ENCODE data around the gene KCTD8. TPM values are rescaled to one million over a fixed set of nuclear protein-coding genes. Genes with fewer than 3 reads are reported as not detected.

The KCTD8 gene
- polyA plus RNA-seq, 3 donors, result not detected

- Histone ChIP-seq H3K4me2 (replicated peaks; ENCODE audit: extremely low read depth, low read length, poor library complexity, severe bottlenecking) (no peak overlapping the region), H3K4me1 (ENCODE audit: control insufficient read depth in 1 of 2, insufficient read depth in 2 of 2, low read length in 2 of 2) (no peaks in the 10 kb centered on the region), H3K36me3 (replicated peaks in 1 of 2; ENCODE audit: control insufficient read depth in 1 of 2, insufficient read depth in 2 of 2, low read length in 2 of 2) (no peaks in the 10 kb centered on the region), H4K20me1 (ENCODE audit: insufficient read depth, low read length) (no peaks in the 10 kb centered on the region), H3K9me3 (replicated peaks in 1 of 2; ENCODE audit: control insufficient read depth in 1 of 2, insufficient read depth in 1 of 2, low read length in 2 of 2) (no peaks in the 10 kb centered on the region), H2AFZ (ENCODE audit: insufficient read depth, low read depth, low read length, poor library complexity, severe bottlenecking) (no peak overlapping the region), H3K27me3 (ENCODE audit: control insufficient read depth in 2 of 2, insufficient read depth in 2 of 2, low read length in 2 of 2) (no peaks in the 10 kb centered on the region), H3K4me3 (replicated peaks in 1 of 3; ENCODE audit: low read depth in 2 of 3, low read length in 3 of 3) (no peak overlapping the region), H3K9ac (ENCODE audit: insufficient read depth, low read length, poor library complexity, severe bottlenecking) (no peak overlapping the region), H3K79me2 (ENCODE audit: insufficient read depth, low read length) (no peaks in the 10 kb centered on the region), H3K27ac (ENCODE audit: low read depth in 1 of 2, low read length in 2 of 2) (no peak overlapping the region)
- WGBS (ENCODE audit: insufficient coverage), result no CpG with 5 or more reads among the region's 3 CpGs
- H3K36me3 Mint-ChIP-seq, result no peaks in the 10 kb centered on the region
- no peak for DNase-seq
- no peak overlapping the region for H3K4me3 Mint-ChIP-seq
- TF ChIP-seq CTCF (IDR thresholded peaks at IDR 0.05), result no peak
- no peaks in the 10 kb centered on the region for H3K4me1 Mint-ChIP-seq
- intact Hi-C loops (cut with micrococcal nuclease), result no loop called here
- no peak overlapping the region for H3K27ac Mint-ChIP-seq
- no peaks in the 10 kb centered on the region for H3K27me3 Mint-ChIP-seq (ENCODE audit: low read depth in 3 of 3)
- peaks cover 0 to 5% (median 2%) of the 10 kb centered on the region in 7 donors for H3K9me3 Mint-ChIP-seq
These were observed 298.5 kb downstream of the KCTD8 start for GRCh38 chr4:44150091-44150576.

- no CpG with 5 or more reads among the region's 2 CpGs for WGBS (ENCODE audit: insufficient coverage)
- no peak for TF ChIP-seq CTCF (IDR thresholded peaks at IDR 0.05)
- Histone ChIP-seq H3K4me2 (replicated peaks; ENCODE audit: extremely low read depth, low read length, poor library complexity, severe bottlenecking) (no peak overlapping the region), H3K27ac (ENCODE audit: low read depth in 1 of 2, low read length in 2 of 2) (no peak overlapping the region), H3K4me3 (replicated peaks in 1 of 3; ENCODE audit: low read depth in 2 of 3, low read length in 3 of 3) (no peak overlapping the region), H3K4me1 (ENCODE audit: control insufficient read depth in 1 of 2, insufficient read depth in 2 of 2, low read length in 2 of 2) (no peaks in the 10 kb centered on the region), H3K9ac (ENCODE audit: insufficient read depth, low read length, poor library complexity, severe bottlenecking) (no peak overlapping the region), H3K36me3 (replicated peaks in 1 of 2; ENCODE audit: control insufficient read depth in 1 of 2, insufficient read depth in 2 of 2, low read length in 2 of 2) (no peaks in the 10 kb centered on the region), H4K20me1 (ENCODE audit: insufficient read depth, low read length) (no peaks in the 10 kb centered on the region), H3K27me3 (ENCODE audit: control insufficient read depth in 2 of 2, insufficient read depth in 2 of 2, low read length in 2 of 2) (no peaks in the 10 kb centered on the region), H3K79me2 (ENCODE audit: insufficient read depth, low read length) (no peaks in the 10 kb centered on the region), H3K9me3 (replicated peaks in 1 of 2; ENCODE audit: control insufficient read depth in 1 of 2, insufficient read depth in 1 of 2, low read length in 2 of 2) (no peaks in the 10 kb centered on the region), H2AFZ (ENCODE audit: insufficient read depth, low read depth, low read length, poor library complexity, severe bottlenecking) (no peak overlapping the region)
- Mint-ChIP-seq H3K36me3 (no peaks in the 10 kb centered on the region), H3K9me3 (peaks cover 0 to 5% (median 2%) of the 10 kb centered on the region in 7 donors), H3K27me3 (ENCODE audit: low read depth in 3 of 3) (no peaks in the 10 kb centered on the region), H3K27ac (peak overlapping the region in 1 of 7 donors; percentile 27), H3K4me1 (no peaks in the 10 kb centered on the region), H3K4me3 (no peak overlapping the region)
- intact Hi-C loops (cut with micrococcal nuclease), result no loop called here
- DNase-seq, result no peak
These were observed 299.3 kb downstream of the KCTD8 start for GRCh38 chr4:44149282-44149681.

Measured in CD14-positive monocyte (primary cell).